ENCODE measurements around the gene DBI. TPM values are rescaled to one million over a fixed set of nuclear protein-coding genes. Genes with fewer than 3 reads are reported as not detected.
"Not testable (repeated sequence)": the region's sequence is repeated elsewhere in the genome, so short reads cannot be mapped to it uniquely, and the experiment has no call there.

The DBI gene
- total RNA-seq, 1 donor from 2014 or later = 293 TPM

- no peak for DNase-seq (ENCODE audit: low read depth)
Observed at GRCh38 chr2:119393971-119394748, 27.4 kb downstream of the DBI start.

- DNase-seq (ENCODE audit: low read depth) = no peak
Observed at GRCh38 chr2:119397196-119397595, 30.4 kb downstream of the DBI start.

GRCh38 chr2:119402106-119402505 is 35.3 kb downstream of the DBI start:
- DNase-seq (ENCODE audit: low read depth) = no peak

- DNase-seq (ENCODE audit: low read depth) = no peak
Observed at GRCh38 chr2:119402645-119403560, 36.1 kb downstream of the DBI start.

- not testable (repeated sequence) for DNase-seq (ENCODE audit: low read depth)
Observed at GRCh38 chr2:119403618-119404017, 36.8 kb downstream of the DBI start.

GRCh38 chr2:119405151-119405550 is 38.4 kb downstream of the DBI start:
- DNase-seq (ENCODE audit: low read depth) = no peak

- peak; percentile 70 for DNase-seq (ENCODE audit: low read depth)
Observed at GRCh38 chr2:119407430-119408220, 40.8 kb downstream of the DBI start.

GRCh38 chr2:119408221-119408619 is 41.4 kb downstream of the DBI start:
- DNase-seq (ENCODE audit: low read depth) = peak; percentile 12

GRCh38 chr2:119409506-119409905 is 42.7 kb downstream of the DBI start:
- no peak for DNase-seq (ENCODE audit: low read depth)

- no peak for DNase-seq (ENCODE audit: low read depth)
Observed at GRCh38 chr2:119414894-119415293, 48.1 kb downstream of the DBI start.

GRCh38 chr2:119415630-119416029 is 48.9 kb downstream of the DBI start:
- DNase-seq (ENCODE audit: low read depth) = no peak

GRCh38 chr2:119416299-119416923 is 49.6 kb downstream of the DBI start:
- no peak for DNase-seq (ENCODE audit: low read depth)

- DNase-seq (ENCODE audit: low read depth) = no peak
Observed at GRCh38 chr2:119417908-119418307, 51.1 kb downstream of the DBI start.

GRCh38 chr2:119419065-119419464 is 52.3 kb downstream of the DBI start:
- no peak for DNase-seq (ENCODE audit: low read depth)

- DNase-seq (ENCODE audit: low read depth) = no peak
Observed at GRCh38 chr2:119419803-119420508, 53.2 kb downstream of the DBI start.

- no peak for DNase-seq (ENCODE audit: low read depth)
Observed at GRCh38 chr2:119421304-119421703, 54.5 kb downstream of the DBI start.

GRCh38 chr2:119421741-119422140 is 55.0 kb downstream of the DBI start:
- DNase-seq (ENCODE audit: low read depth) = no peak

Measured in myocyte (in vitro differentiated cells).